Calu3 (cell line): ENCODE measurements around the gene CDH5. TPM values are rescaled to one million over a fixed set of nuclear protein-coding genes. Genes with fewer than 3 reads are reported as not detected.

Experiments used
- BruUV-seq: library from RNA; stranded (reverse); fragments of 400-500 nt; replicated peaks from 2 replicates; lab custom pipeline; 2021; lab: Mats Ljungman, UMichigan
- CTCF ChIA-PET: fragments of 300-600 bp; sonication (Branson Sonifier 250); formaldehyde crosslinking; loops from one replicate; lab custom pipeline; 2022; ENCODE audit warnings: antibody characterized with exemption; lab: Charles Lee
- DNase-seq: peaks from one replicate; pipeline ENCODE4 v3.0.0; 2022
- H3K27ac Mint-ChIP-seq: one replicate; pipeline ENCODE4 v1.8.0; 2022; ENCODE audit warnings: mixed read lengths; ENCODE audit not compliant: unreplicated experiment
- H3K27me3 Mint-ChIP-seq: one replicate; pipeline ENCODE4 v1.8.0; 2022; ENCODE audit warnings: mixed read lengths; ENCODE audit not compliant: unreplicated experiment
- H3K36me3 Mint-ChIP-seq: one replicate; pipeline ENCODE4 v1.8.0; 2022; ENCODE audit warnings: mild to moderate bottlenecking, moderate library complexity, mixed read lengths; ENCODE audit not compliant: insufficient read depth, unreplicated experiment
- H3K4me1 Mint-ChIP-seq: one replicate; pipeline ENCODE4 v1.8.0; 2022; ENCODE audit warnings: mild to moderate bottlenecking, low read depth, mixed read lengths; ENCODE audit not compliant: unreplicated experiment
- H3K4me3 Mint-ChIP-seq: one replicate; pipeline ENCODE4 v1.8.0; 2022; ENCODE audit warnings: mild to moderate bottlenecking, low read depth, moderate library complexity, mixed read lengths; ENCODE audit not compliant: unreplicated experiment
- H3K9me3 Mint-ChIP-seq: one replicate; pipeline ENCODE4 v1.8.0; 2022; ENCODE audit warnings: low read depth, mixed read lengths; ENCODE audit not compliant: unreplicated experiment
- intact Hi-C: fragments of 100-400 bp; cut with micrococcal nuclease; formaldehyde crosslinking; loops from one replicate; pipeline ENCODE4 v1.10.0; 2022; ENCODE audit not compliant: unreplicated experiment
- total RNA-seq: library from RNA; stranded (reverse); gene quantifications from 2 replicates; pipeline ENCODE4 v1.2.3, GENCODE V29; 2022
- TF ChIP-seq, protein P1 (sequence below): fragments of 200-600 bp; IDR thresholded peaks from one replicate; pipeline ENCODE4 v1.8.0; 2022; ENCODE audit warnings: antibody characterized with exemption; ENCODE audit not compliant: unreplicated experiment

The CDH5 gene
- total RNA-seq, 1 experiment from 2014 or later, result not detected

DNA sequence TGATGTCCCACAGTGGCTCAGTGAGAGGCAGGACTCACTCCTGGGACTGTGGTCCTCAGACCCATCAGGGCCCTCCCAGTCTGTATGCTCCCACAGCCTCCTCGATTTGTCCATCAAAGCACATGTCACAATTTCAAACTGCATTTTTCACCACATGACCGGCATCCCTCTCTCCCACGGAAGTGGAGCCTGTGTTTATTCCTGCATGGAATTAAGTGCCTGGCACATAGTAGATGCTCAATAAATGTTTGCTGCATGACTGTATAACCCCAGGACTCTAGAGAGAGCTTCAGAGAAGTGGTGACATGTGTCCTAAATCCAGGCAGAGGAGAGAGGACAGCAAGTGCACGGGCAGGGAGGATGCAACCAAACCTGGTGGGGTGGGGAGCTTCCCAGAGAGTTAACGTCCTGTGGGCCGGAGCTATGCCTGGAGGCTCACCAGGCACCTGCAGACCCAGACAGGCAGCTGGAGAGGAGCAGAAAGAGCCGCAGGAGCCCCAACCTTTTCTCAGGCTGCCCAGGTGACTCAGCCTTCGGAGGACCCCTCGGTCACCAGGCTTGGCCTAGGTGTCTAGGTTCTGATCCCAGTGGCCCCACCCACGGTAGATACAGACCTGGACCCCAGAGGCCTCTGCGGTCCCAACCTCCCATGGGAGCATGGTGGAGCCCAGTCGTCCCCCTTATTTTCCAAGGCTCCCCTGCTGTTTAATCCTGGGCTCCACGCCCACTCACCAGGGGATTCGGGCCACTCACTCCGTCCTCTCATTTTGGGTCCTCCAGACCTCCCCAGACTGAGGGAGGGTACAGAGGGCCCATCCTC is 5.8 kb downstream of the CDH5 start:
- intact Hi-C loops, result no loop called here
- Mint-ChIP-seq H3K4me3 (no peak overlapping the region), H3K9me3 (no peaks in the 10 kb centered on the region), H3K36me3 (no peaks in the 10 kb centered on the region), H3K27ac (no peak overlapping the region), H3K27me3 (no peaks in the 10 kb centered on the region), H3K4me1 (no peaks in the 10 kb centered on the region)
- no peak for DNase-seq
- TF ChIP-seq, protein P1, sequence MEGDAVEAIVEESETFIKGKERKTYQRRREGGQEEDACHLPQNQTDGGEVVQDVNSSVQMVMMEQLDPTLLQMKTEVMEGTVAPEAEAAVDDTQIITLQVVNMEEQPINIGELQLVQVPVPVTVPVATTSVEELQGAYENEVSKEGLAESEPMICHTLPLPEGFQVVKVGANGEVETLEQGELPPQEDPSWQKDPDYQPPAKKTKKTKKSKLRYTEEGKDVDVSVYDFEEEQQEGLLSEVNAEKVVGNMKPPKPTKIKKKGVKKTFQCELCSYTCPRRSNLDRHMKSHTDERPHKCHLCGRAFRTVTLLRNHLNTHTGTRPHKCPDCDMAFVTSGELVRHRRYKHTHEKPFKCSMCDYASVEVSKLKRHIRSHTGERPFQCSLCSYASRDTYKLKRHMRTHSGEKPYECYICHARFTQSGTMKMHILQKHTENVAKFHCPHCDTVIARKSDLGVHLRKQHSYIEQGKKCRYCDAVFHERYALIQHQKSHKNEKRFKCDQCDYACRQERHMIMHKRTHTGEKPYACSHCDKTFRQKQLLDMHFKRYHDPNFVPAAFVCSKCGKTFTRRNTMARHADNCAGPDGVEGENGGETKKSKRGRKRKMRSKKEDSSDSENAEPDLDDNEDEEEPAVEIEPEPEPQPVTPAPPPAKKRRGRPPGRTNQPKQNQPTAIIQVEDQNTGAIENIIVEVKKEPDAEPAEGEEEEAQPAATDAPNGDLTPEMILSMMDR, result no peak
- no TSS peak for BruUV-seq
- CTCF ChIA-PET, result interaction anchor here (0.6 to 1.6 kb wide), 3 partner anchors 12 to 19 kb away, joined by 3 to 4 read pairs (median 3); no protein-coding TSS in a partner anchor

DNA sequence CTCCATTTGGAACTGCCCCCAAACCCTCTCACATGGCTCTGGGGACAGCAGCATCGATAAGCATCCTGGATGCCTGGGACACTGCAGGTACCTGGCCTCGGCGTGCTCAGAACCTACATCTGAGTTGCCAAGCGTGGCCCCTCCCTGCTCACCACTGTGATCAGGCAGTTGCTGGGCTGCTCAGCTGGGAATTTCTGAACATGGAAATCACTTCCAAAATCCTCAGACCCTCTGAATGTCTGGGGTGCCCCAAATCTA is 6.3 kb downstream of the CDH5 start:
- H3K4me3 Mint-ChIP-seq, result no peak overlapping the region
- DNase-seq, result no peak
- no peaks in the 10 kb centered on the region for H3K36me3 Mint-ChIP-seq
- no peaks in the 10 kb centered on the region for H3K27me3 Mint-ChIP-seq
- TF ChIP-seq, protein P1, result no peak
- no peak overlapping the region for H3K27ac Mint-ChIP-seq
- no peaks in the 10 kb centered on the region for H3K9me3 Mint-ChIP-seq
- BruUV-seq, result no TSS peak
- CTCF ChIA-PET, result no interaction called here
- H3K4me1 Mint-ChIP-seq, result no peaks in the 10 kb centered on the region
- intact Hi-C loops, result no loop called here

DNA sequence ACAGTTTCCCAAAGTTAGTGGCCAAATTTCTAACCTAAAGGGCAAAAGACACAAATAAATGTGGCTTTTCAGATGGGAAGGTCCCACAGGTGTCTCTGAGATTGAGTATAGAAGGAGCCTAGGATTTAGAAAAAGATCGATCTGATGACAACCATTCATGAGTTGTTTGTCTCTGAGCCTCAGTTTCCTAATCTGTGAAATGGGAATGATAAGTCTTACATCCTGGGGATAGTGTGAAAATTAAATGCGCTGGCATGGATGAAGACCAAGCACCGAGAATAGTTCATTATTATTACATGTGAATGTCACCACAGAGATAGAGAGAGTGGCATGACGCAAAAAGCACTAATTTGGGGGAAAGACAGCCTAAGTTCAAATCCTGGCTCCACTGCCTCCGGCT is 7.2 kb downstream of the CDH5 start:
- Mint-ChIP-seq H3K4me3 (no peak overlapping the region), H3K27me3 (peaks cover 6% of the 10 kb centered on the region), H3K36me3 (no peaks in the 10 kb centered on the region), H3K9me3 (no peaks in the 10 kb centered on the region), H3K4me1 (peaks cover 5% of the 10 kb centered on the region), H3K27ac (no peak overlapping the region)
- BruUV-seq, result no TSS peak
- CTCF ChIA-PET, result interaction anchor here (0.6 kb wide), 1 partner anchor 478 kb away, joined by 3 read pairs; no protein-coding TSS in a partner anchor
- TF ChIP-seq, protein P1, result no peak
- intact Hi-C loops, result no loop called here
- DNase-seq, result no peak

GRCh38 chr16:66374176-66374575 is 7.7 kb downstream of the CDH5 start:
- H3K4me1 Mint-ChIP-seq, result peaks cover 10% of the 10 kb centered on the region
- BruUV-seq, result no TSS peak
- intact Hi-C loops, result no loop called here
- TF ChIP-seq, protein P1, result no peak
- H3K36me3 Mint-ChIP-seq, result no peaks in the 10 kb centered on the region
- no peak overlapping the region for H3K27ac Mint-ChIP-seq
- H3K27me3 Mint-ChIP-seq, result peaks cover 11% of the 10 kb centered on the region
- H3K4me3 Mint-ChIP-seq, result no peak overlapping the region
- no peak for DNase-seq
- CTCF ChIA-PET, result interaction anchor here (0.6 kb wide), 1 partner anchor 478 kb away, joined by 3 read pairs; no protein-coding TSS in a partner anchor
- H3K9me3 Mint-ChIP-seq, result no peaks in the 10 kb centered on the region
